Mucosa of rectum (tissue), 2 donors: ENCODE measurements around the gene AIFM2.

Experiments
- H3K27ac ChIP-seq, 2 donors: one replicate each; pipeline ENCODE4 v1.7.0; 2013; ENCODE audit warnings: inconsistent platforms in 2 of 2, low read depth in 2 of 2, low read length in 2 of 2
- H3K27me3 ChIP-seq, 2 donors: one replicate each; pipeline ENCODE4 v1.7.0; 2013; ENCODE audit warnings: low read length in 2 of 2; ENCODE audit not compliant: control insufficient read depth in 2 of 2, insufficient read depth in 2 of 2
- H3K36me3 ChIP-seq, 2 donors: one replicate each; pipeline ENCODE4 v1.7.0; 2013; ENCODE audit warnings: low read length in 2 of 2; ENCODE audit not compliant: control insufficient read depth in 2 of 2, insufficient read depth in 2 of 2
- H3K4me1 ChIP-seq, 2 donors: one replicate each; pipeline ENCODE4 v1.7.0; 2013; ENCODE audit warnings: low read length in 2 of 2, mild to moderate bottlenecking in 1 of 2; ENCODE audit not compliant: control insufficient read depth in 2 of 2, insufficient read depth in 2 of 2
- H3K4me3 ChIP-seq, 2 donors: one replicate each; pipeline ENCODE4 v1.7.0; 2013; ENCODE audit warnings: low read length in 2 of 2
- H3K9ac ChIP-seq, 2 donors: one replicate each; pipeline ENCODE4 v1.7.0; 2013; ENCODE audit warnings: low read length in 2 of 2, low read depth in 1 of 2, mild to moderate bottlenecking in 1 of 2
- H3K9me3 ChIP-seq, 2 donors: one replicate each; pipeline ENCODE4 v1.7.0; 2013; ENCODE audit warnings: low read length in 2 of 2; ENCODE audit not compliant: control insufficient read depth in 2 of 2
- donor health status: healthy.
- donor health status: Normal muscosa, but diverticular disease.

The AIFM2 gene

GRCh38 chr10:70096705-70097420 is 35.8 kb downstream of the AIFM2 start:
- no peak overlapping the region for H3K27ac ChIP-seq
- no peaks in the 10 kb centered on the region for H3K9me3 ChIP-seq
- H3K9ac ChIP-seq: no peak overlapping the region
- H3K4me1 ChIP-seq: no peaks in the 10 kb centered on the region
- no peaks in the 10 kb centered on the region for H3K27me3 ChIP-seq
- H3K36me3 ChIP-seq: peaks cover 5 to 9% of the 10 kb centered on the region in 2 donors
- no peak overlapping the region for H3K4me3 ChIP-seq

DNA sequence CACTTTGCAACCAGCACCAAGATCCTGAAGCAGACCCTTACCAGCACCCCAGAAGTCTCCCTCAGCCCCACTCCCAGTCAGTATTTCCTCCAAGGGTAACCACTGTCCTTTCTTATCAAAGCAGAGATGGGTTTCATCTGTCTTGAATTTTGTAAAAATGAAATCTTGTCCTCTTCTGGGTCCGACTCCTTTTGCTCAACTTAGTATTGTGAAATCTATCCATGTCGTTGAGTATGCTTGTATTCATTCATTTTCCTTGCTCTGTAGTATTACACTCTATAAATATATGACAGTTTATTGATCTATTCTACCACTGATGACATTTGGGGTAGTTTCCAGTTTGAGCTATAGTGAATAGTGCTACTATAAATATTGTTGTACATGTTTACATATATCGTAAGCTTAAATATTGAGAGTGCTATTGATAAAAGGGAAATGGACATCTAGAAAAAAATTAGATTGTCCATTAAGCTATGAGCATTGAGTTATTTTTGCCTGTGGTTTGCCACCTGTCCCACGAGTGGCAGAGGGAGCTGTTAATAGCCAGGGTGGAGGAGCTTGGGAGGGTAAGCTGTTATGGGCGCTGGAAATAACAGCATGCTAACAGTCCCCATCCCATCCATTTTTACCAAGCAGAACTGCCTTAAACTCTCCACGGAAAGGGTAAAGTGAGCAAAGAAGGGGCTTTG is 36.5 kb downstream of the AIFM2 start:
- Histone ChIP-seq H3K9ac (no peak overlapping the region), H3K4me3 (no peak overlapping the region), H3K4me1 (no peaks in the 10 kb centered on the region), H3K9me3 (no peaks in the 10 kb centered on the region), H3K27ac (no peak overlapping the region), H3K27me3 (no peaks in the 10 kb centered on the region), H3K36me3 (peaks cover 5 to 9% of the 10 kb centered on the region in 2 donors)

- H3K9me3 ChIP-seq: no peaks in the 10 kb centered on the region
- no peaks in the 10 kb centered on the region for H3K4me1 ChIP-seq
- no peak overlapping the region for H3K4me3 ChIP-seq
- H3K27me3 ChIP-seq: no peaks in the 10 kb centered on the region
- no peak overlapping the region for H3K9ac ChIP-seq
- no peak overlapping the region for H3K27ac ChIP-seq
- peaks cover 0 to 6% of the 10 kb centered on the region in 2 donors for H3K36me3 ChIP-seq
Measured at GRCh38 chr10:70094250-70094649, 38.4 kb downstream of the AIFM2 start.

DNA sequence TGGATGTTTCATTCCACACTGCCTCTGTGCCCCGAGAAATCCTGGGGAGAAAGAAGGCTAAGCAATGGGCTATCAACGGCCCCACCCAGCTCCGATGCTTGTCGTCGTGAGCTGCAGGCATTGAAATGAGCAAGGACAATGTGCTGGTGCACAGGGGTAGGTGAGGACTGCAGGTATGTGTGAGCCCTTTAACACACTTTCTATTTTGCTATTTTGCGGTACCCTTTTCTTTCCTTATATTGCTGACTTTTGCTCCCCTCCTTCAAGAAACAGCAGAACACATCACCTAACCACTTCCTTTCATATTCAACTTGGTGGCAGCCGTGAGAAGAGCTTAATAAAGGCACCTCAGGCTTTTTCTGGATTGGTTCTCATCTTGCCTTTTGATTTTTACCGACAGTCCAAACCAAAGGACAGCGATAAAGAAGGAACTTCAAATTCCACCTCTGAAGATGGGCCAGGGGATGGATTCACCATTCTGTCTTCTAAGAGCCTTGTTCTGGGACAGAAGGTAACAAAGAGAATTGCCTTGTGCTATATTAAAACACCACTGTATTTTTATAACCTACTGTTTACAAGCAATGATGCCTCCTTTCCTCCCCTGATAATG is 39.2 kb downstream of the AIFM2 start:
- H3K27ac ChIP-seq: no peak overlapping the region
- H3K36me3 ChIP-seq: peaks cover 0 to 6% of the 10 kb centered on the region in 2 donors
- no peak overlapping the region for H3K9ac ChIP-seq
- H3K4me3 ChIP-seq: no peak overlapping the region
- H3K9me3 ChIP-seq: no peaks in the 10 kb centered on the region
- H3K27me3 ChIP-seq: no peaks in the 10 kb centered on the region
- H3K4me1 ChIP-seq: no peaks in the 10 kb centered on the region

GRCh38 chr10:70092389-70092718 is 40.3 kb downstream of the AIFM2 start:
- Histone ChIP-seq H3K27me3 (no peaks in the 10 kb centered on the region), H3K4me3 (peak overlapping the region in 1 of 2 donors; percentile 2), H3K36me3 (peaks cover 0 to 6% of the 10 kb centered on the region in 2 donors), H3K9ac (no peak overlapping the region), H3K27ac (no peak overlapping the region), H3K4me1 (no peaks in the 10 kb centered on the region), H3K9me3 (no peaks in the 10 kb centered on the region)

DNA sequence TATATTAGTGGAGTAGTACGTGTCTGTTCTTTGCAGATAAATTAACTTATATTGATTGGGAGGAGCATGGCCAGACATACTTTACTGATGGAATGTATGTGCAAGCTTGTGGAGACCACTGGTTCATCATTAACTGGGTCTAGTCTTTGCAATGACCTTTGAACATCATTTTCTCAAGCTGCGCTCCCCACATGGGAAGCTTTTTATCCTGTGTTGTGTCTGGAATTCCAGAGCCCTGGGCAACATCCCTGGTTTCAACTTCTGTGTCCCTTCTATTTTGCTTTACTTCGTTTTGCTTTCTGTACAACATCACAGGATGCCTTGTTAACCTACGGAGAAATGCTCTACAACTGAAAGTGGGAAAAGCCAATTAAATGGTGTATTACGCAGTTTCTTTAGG is 41.7 kb downstream of the AIFM2 start:
- no peaks in the 10 kb centered on the region for H3K27me3 ChIP-seq
- no peaks in the 10 kb centered on the region for H3K4me1 ChIP-seq
- H3K9ac ChIP-seq: no peak overlapping the region
- H3K27ac ChIP-seq: no peak overlapping the region
- no peaks in the 10 kb centered on the region for H3K9me3 ChIP-seq
- no peak overlapping the region for H3K4me3 ChIP-seq
- peaks cover 0 to 6% of the 10 kb centered on the region in 2 donors for H3K36me3 ChIP-seq

DNA sequence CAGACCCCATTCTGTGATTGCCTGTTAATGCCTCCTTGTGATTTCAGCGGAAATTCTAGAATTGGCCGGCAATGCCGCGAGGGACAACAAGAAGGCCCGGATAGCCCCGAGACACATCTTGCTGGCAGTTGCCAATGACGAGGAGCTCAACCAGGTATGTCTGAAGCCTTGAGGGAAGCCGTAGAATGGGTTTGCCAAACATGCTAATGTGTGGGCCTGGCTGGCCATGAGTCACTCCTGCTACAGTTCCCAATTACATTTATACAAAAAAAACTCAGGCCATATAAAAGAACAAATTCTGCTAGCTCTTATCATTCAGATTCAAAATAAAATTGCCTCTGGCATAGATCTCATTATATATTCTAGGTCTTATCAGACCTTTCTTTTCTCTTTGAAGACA is 42.6 kb downstream of the AIFM2 start:
- no peak overlapping the region for H3K27ac ChIP-seq
- no peak overlapping the region for H3K4me3 ChIP-seq
- H3K36me3 ChIP-seq: peaks cover 0 to 3% of the 10 kb centered on the region in 2 donors
- H3K27me3 ChIP-seq: no peaks in the 10 kb centered on the region
- no peak overlapping the region for H3K9ac ChIP-seq
- no peaks in the 10 kb centered on the region for H3K9me3 ChIP-seq
- no peaks in the 10 kb centered on the region for H3K4me1 ChIP-seq

GRCh38 chr10:70088308-70088698 is 44.3 kb downstream of the AIFM2 start:
- H3K27ac ChIP-seq: no peak overlapping the region
- H3K9me3 ChIP-seq: no peaks in the 10 kb centered on the region
- H3K4me3 ChIP-seq: no peak overlapping the region
- no peaks in the 10 kb centered on the region for H3K4me1 ChIP-seq
- no peaks in the 10 kb centered on the region for H3K27me3 ChIP-seq
- H3K36me3 ChIP-seq: no peaks in the 10 kb centered on the region
- H3K9ac ChIP-seq: no peak overlapping the region

DNA sequence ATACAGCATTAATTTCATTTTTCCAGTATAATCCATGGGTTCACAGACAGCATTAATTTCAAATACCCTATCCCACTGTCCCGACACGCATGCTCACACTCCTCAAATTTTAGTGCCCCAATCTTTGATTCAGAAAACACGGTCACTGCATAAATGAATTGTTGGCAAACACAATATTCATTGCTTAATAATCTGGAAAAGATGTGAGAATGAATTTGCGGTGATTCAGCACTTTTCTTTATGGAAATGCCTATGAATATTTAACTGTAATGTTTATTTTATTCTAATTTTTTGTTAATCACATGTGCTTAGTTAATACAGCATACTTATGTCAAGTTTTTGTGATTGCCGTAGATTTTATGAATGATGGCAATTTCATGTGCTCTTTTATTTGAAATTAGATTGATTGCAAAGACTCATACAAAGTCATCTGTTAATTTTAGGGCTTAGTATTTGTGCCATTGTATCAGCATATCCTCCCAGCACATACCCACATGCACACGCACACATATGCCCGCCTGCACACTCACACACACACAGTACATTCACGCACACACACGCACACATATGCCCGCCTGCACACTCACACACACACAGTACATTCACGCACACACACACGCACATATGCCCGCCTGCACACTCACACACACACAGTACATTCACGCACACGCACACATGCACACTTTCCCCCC is 44.9 kb downstream of the AIFM2 start:
- H3K4me1 ChIP-seq: no peaks in the 10 kb centered on the region
- H3K9ac ChIP-seq: no peak overlapping the region
- H3K9me3 ChIP-seq: no peaks in the 10 kb centered on the region
- H3K4me3 ChIP-seq: no peak overlapping the region
- no peaks in the 10 kb centered on the region for H3K27me3 ChIP-seq
- no peaks in the 10 kb centered on the region for H3K36me3 ChIP-seq
- H3K27ac ChIP-seq: no peak overlapping the region
